HG03457 (cell line): ENCODE data around the gene TAS1R3.

Experiments
- ATAC-seq: cut with Tn5 transposase; IDR thresholded peaks from one replicate; pipeline ENCODE4 v1.9.1; 2021; ENCODE audit warnings: moderate number of reproducible peaks; ENCODE audit not compliant: unreplicated experiment

TAS1R3 gene

GRCh38 chr1:1294250-1294890 is 36.7 kb upstream of the TAS1R3 start:
- no peak for ATAC-seq

DNA sequence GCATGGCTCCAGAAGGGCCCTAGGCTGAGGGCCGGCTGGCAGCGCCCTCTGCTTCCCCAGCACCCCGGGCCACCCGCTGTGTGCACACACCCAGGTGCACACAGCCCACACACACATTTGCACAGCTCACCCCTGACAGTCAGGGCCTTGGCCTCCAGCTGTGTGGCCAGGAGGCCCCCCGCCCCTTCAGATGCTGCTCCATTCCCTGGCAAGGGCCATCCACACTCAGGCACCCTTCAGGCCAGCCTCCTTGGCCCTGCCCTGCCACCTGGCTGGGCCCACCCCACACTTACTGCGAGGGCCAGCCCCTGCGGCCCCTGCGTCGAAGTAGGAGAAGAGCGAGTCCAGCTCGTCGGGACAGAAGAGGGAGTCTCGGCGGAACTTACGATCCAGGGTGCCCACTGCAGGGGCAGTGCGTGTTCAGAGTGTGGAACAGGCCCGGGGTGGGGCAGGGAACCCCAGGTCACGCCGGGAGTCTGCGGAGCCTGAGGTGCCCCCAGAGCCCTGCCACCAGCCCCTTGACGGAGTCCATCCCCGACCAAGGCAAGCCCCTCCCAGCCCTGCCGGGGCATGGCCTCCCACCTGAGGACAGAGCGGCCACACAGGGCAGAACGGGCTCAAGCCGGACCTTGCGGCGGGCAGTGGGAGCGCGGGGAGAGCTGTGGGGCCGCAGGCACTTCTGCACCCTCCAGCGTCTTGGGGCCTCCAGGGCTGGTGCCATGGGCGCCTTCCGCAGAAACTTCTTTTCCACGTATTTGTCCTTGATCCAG is 35.7 kb upstream of the TAS1R3 start:
- no peak for ATAC-seq

DNA sequence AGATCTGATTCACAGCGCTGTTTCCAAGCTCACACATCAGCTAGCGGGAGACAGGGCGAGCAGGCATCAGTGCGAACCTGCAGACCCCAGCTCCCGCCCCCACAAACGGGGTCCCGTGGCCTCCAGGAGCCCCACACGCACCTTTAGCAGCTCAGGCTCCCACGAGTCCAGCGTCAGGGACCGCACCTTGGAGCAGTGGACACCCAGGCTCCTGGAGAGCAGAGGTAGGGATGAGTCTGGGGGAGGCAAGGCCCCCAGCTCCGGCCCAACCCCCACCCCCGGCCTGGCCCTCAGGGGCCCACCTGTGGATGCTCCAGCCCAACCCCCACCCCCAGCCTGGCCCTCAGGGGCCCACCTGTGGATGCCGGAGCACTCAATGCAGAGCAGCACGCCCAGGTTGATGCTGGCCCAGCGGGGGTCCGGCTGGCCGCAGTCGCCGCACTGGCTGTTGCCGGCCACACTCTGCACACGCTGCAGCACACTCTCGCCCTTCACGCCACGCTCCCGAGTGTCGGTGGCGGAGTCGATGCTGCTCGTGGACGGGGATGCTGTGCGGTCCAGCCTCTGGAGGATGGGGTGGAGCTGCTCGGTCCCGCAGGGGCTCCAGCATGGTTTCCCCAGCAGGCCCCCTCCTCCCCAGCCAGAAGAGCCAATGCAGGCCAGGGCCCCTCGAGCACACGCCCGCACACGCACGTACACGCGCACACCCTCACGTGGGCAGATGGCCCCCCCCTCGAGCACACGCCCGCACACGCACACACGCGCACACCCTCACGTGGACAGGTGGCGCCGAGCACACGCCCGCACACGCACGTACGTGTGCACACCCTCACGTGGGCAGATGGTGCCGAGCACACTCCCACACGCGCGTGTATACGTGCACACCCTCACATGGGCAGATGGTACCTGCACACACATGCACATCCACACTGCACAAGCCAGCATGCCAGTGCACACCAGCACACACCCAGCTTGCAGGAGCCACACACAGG is 34.7 kb upstream of the TAS1R3 start:
- ATAC-seq: no peak

GRCh38 chr1:1297802-1298424 is 33.2 kb upstream of the TAS1R3 start:
- no peak for ATAC-seq

DNA sequence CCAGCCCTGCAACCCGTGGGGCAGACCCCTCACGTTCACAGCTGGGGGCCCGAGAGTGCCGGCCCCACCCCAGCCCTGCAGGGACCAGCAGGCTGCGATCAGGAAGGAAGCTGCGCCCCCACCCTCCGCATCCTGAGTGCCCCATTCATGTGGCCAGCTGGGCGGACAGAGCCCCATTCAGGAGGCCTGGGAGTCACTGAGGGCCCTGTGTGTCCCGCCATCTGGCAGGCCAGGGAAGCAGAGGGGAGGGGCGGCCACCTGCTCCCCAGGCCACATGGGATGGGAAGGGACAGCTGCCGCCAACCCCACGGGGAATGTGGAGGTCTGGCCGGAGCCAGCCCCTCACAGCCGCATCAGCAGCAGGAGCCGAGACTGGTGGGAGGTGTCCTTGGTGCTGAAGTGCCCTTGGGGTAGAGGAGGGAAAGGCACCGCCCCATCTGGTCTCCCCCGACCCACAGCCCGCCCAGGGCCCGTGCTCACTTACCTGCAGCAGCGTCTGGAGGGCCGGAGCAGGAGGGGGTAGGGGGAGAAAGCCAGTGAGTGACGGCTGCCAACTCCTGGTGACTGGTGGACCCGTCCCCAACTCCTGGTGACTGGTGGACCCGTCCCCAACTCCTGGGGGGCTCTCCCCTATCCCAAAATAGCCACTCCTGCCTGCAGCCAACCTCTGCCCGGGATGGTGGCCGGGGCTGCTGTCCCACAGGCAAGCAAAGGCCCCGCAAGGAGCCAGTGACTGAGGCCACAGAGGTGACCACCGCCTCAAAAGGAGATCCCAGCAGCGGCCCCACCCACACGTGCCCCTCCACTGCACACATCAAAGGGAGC is 32.0 kb upstream of the TAS1R3 start:
- no peak for ATAC-seq

GRCh38 chr1:1299686-1300351 is 31.3 kb upstream of the TAS1R3 start:
- no peak for ATAC-seq

DNA sequence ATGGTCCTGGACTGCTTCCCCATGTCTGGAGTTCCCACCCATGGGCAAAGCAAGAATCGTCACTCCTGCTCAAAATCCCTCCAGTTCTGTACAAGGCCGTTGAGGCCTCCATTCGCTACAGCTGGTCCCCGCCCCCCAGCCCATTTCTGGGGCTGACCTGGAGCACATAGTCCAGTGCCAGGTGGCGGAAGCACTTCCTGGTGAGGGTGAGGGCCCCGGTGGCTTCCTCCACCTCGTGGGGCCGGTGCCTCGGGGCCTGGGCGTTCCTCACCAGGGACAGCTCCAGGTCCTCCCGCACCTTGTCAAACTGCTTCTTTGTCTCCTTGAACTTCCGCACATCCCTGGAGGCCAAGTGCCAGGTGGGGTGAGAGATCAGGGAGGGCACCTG is 30.7 kb upstream of the TAS1R3 start:
- ATAC-seq: no peak

DNA sequence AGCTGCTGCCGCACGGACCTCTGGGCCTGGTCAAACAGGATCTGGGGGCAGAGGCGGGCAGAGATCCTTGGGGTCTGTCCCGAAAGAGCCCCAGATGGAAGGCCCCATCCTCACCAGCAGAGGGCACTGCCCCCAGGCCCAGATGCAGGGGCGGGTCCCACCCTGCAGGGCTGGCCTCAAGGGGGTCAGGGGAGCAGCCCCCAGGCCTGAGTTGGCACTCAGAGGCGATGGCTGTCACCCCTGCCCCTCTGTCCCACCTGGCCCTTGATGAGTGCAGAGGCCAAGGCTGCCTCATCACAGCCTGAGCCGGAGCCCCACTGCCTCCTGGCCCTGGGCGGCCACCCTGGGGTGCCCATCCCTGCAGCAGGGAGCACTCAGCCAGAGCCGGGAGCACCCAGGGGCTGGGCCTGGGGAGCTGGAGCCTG is 29.1 kb upstream of the TAS1R3 start:
- no peak for ATAC-seq

DNA sequence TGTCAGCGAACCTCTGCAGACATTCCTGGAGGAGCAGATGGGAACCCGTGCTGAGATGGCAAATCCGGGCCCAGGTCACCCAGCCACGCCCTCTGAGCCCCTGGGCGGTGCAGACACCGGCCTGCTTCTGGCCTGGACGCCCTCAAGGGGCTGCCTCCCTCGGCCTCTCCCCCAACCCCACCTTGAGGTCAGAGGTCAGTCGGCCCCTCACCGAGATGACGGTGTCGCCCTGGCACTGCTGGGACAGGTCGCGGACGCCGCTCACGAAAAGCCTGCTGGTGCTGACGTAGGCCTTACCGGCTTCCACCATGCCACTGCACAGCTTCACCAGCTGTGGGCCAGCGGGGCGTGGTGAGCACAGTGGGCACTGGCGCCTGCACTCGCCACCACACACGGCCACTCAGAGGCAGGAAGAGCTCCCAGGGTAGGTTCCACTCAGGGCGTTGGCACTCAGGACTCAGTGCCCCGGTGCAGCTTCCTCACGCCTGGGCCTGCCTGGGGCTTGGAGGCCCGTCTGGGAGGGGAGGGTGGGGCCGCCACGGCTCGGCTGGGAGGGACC is 28.1 kb upstream of the TAS1R3 start:
- no peak for ATAC-seq

GRCh38 chr1:1303736-1304135 is 27.3 kb upstream of the TAS1R3 start:
- ATAC-seq: no peak

DNA sequence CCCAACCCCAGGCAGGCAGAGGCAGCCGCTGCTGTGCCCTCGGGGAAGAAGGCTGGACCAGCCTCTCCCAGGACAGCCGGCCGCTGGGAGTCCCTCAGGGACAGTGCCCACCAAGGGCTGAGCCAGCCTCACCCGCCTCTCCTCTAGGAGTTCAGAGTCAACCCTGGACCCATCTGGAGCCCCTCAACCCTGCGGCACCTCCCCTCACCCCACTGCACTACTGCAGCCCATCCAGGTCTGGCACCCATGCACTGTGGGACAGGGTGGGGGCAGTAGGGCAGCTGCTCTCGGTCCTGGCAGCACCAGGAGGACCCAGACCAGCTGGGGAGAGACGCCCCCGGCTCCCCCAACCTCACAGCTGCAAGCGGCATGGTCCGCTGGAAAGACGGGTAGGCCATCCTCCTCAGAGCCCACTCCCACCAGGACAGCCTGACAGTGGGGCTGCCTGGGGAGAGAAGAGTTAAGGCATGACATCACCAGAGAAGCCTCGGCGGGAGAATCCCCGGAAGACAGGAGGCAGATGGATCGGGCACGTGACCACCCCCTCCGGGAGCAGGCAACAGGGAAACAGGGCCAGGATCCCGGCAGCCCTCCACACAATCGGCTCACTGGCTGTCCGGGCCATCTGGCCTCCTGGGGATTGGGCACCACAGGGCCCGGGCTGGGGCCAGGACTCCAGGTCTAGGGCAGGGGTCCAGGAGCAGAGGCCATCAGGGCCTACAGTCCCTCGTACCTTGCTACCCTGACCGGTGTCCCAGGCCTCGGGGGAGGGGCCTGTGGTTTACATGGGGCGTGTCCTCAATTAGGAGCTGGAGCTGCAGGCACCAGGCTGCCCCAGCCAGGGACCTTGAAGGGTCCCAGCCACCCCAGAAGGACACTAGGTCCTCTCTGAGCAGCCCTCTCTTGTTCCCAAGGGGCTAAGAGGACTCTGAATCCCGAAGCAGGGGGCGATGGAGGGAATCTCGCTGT is 26.5 kb upstream of the TAS1R3 start:
- no peak for ATAC-seq

GRCh38 chr1:1305300-1306069 is 25.6 kb upstream of the TAS1R3 start:
- ATAC-seq: no peak

DNA sequence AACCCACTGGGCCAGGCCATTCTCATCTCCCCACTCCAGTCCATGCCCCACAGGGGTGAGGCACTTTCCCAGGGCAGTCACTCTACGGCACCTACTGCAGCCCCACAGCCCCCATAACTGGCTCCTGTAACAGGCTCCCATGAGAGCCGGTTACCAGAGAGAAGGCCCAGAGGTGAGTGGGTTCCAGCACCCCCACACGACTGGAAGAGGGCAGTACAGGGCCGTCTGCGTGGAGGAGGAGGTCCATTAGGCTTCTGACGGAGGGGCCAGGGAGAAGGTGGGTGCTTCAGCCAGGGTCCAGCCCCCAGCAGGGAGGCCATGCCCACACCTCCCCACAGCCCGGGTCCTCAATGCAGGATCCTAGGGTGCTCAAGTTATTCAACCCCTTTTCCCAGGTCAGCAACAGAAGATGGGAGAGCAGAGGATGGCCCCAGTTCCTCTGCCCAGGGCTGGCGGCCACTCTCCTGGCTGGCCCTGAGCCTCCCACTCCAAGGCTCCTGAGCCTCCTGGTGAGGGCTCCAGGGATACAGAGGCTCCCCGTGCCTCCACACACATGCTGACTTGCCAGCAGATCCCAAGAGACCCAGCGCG is 24.9 kb upstream of the TAS1R3 start:
- ATAC-seq: no peak

- ATAC-seq: no peak
Measured at GRCh38 chr1:1306661-1307260, 24.3 kb upstream of the TAS1R3 start.

DNA sequence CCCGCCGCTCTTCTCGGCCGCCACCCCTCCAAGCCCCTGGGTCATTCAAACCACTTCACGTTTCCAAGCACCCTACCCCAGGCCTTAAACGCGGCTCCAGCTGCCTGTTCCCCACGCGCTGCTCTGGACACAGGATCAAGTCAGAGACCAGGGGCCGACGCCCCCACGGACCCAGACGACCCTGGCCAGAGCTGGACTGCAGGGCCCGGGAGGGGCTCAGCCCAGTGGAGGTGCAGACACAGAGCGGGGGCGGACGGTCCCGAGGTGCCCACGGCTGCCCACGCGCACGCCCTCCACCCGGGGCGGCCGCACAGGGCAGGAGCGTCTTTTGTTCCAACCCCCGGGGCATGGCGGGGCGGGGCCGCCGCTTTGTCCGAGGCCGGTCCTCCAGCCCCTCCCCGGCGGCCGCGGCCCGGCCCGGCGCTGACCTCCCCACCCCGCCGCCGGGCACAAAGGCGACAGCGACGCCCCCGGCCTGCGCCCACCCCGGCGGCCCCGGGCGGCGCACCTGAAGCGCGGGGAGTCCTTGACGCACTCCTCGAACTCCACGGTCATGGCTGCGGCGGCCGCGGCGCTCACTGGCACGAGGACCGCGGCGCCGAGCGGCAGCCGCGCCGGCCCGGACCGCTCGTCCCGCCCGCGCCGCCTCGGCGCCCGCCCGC is 23.7 kb upstream of the TAS1R3 start:
- ATAC-seq: peak; percentile 8
